HG03342 (cell line): ENCODE results near the gene SIN3A.
"Not testable (repeated sequence)": the region's sequence is repeated elsewhere in the genome, so short reads cannot be mapped to it uniquely, and the experiment has no call there.

Experiments used
- ATAC-seq: cut with Tn5 transposase; IDR thresholded peaks from one replicate; pipeline ENCODE4 v1.9.1; 2021; ENCODE audit warnings: mild to moderate bottlenecking, moderate library complexity; ENCODE audit not compliant: unreplicated experiment

SIN3A gene

GRCh38 chr15:75451674-75452363, at the start of gene SIN3A:
Gene SIN3A (minus strand): TSS chr15:75451690. CDS start chr15:75430375, 21,315 bp downstream.
- peak; percentile 42 for ATAC-seq

GRCh38 chr15:75493732-75494131, 42.2 kb upstream of the SIN3A start:
- no peak for ATAC-seq

DNA sequence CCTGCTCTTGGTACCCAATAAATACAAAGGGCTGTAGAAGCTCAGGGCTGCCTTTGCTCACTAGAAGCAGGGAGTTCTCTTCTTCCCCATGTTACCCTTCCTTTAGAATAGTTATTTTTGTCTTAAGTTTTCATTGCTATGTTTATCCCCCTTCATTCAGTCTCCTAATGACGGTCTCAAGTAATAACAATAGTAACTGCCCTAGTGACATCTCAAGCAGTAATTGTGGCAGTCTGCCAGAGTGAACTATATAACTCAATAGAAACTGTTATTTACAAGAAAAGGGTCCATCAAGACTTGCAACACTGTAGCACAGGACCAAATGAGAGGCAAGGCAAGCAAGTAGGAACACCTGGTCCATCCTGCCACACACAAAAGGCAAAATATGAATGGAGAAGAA, 32.5 kb upstream of the SIN3A start:
- no peak for ATAC-seq

DNA sequence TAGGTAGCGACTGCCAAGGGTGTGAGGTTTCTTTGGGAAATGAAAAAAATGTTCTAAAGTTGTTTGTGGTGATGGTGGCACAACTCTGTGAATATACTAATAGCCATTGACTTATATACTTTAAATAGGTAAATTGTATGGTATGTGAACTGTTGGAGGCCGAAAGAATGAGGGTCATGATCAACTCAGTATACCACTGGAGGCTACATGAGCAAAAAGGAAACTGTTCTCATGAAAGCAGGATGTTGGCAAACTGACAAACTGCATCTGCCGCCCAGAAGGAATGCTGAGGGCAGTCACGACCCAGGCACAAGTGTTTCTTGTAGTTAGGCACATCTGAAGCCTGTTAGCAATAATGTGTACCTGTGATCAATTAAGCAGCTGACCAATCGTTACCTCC, 32.1 kb upstream of the SIN3A start:
- ATAC-seq: not testable (repeated sequence)

GRCh38 chr15:75483106-75483505, 31.6 kb upstream of the SIN3A start:
- ATAC-seq: no peak

DNA sequence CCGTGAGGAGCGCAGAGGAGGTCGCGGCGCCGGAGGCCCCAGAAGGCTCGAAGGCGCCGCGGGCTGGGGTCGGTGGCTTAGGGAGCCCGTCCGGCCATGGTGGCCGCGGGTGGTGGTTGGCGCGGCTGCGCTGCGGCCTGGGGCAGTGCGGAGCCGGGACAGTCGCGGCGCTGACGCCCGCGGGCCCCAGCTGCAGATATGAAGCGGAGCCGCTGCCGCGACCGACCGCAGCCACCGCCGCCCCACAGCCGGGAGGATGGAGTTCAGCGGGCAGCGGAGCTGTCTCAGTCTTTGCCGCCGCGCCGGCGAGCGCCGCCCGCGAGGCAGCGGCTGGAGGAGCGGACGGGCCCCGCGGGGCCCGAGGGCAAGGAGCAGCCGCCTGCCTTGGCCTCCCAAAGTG, 29.0 kb upstream of the SIN3A start:
- ATAC-seq: not testable (repeated sequence)

DNA sequence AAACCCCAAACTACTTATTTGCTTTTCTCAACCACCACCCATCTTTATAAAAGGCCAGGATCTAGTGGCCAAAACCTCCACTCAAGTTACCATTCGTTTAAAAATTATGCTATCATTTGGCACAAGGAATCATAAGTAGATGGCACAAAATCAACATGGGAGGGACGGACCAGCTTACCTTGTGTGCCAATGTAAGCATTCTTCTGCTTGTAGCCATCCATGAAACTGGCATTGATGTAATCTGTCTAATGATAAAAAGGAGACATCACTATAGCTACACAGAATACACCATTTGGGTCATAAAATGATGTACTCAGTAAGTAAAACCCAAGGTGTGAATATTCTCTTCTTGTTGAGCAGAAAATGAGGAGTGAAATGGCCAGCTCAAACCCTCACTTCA, 28.2 kb upstream of the SIN3A start:
- no peak for ATAC-seq

DNA sequence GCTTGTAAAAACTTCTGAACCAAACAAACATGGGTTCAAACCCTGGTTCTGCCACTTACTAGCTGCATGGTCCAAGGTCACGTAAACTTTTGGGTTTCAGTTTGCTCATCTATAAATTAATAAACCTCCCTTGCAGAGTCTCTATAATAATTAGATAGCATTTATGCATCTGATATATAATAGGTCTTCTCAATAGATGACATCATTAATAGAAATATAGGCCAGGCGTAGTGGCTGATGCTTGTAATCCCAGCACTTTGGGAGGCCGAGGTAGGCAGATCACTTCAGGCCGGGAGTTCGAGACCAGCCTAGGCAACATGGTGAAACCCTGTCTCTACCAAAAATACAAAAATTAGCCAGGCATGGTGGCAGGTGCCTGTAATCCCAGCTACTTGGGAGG, 25.6 kb upstream of the SIN3A start:
- not testable (repeated sequence) for ATAC-seq

DNA sequence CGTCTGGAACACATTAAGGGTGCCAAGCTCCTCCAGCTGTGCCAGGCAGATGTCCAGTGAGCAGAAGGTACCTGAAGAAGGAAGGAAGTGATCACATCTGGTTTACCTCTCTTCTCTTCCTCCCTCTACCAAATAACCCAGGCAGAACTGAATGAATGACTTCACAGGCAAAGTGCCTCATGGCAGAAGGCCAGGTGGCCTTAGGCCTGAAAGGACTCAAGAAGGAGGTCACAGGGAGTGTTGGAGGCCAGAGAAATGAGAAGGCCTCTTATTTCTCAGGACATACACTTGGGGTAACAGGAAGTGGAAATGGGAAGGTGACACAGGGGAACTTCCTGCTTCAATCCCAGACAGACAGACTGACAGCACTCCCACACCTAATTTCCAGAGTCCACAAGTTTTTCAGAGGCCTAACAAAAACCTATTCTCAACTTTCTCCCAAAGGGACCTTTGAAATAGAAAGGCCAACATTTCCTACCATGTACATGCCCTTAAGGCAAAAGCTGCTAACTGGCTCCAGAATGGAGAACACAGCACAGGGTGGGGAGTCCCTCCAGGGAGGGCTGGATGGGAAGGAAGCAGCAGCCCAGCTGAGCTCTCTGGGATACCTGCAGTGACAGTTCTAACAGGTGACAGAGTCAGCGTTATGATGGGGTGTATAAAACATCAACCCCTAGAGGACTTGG, 17.6 kb upstream of the SIN3A start:
- ATAC-seq: no peak

- no peak for ATAC-seq
Measured at GRCh38 chr15:75460646-75461045, 9.2 kb upstream of the SIN3A start.

- no peak for ATAC-seq
Measured at GRCh38 chr15:75459581-75459980, 8.1 kb upstream of the SIN3A start.

DNA sequence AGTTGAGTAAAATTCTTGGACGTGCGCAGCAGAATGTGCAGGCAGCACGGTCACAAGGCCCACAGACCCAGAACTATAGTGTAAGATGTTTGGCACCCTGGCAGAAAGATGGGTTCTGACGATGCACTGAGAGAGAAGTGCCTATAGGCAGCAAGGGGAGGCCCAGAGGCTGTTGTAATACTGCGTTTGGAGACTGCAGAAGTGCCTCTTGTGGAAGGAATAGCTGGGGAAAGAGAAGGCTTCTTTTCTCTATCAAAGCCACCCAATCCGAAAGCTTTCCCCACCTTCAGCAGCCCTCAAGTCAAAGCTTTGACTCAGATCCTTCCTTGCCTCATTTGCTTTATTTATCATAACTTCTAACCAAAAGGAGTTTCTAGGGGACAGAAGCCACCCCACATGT, 5.2 kb upstream of the SIN3A start:
- ATAC-seq: no peak

- ATAC-seq: no peak
Measured at GRCh38 chr15:75455982-75456531, 4.6 kb upstream of the SIN3A start.

- no peak for ATAC-seq
Measured at GRCh38 chr15:75455424-75455981, 4.0 kb upstream of the SIN3A start.

DNA sequence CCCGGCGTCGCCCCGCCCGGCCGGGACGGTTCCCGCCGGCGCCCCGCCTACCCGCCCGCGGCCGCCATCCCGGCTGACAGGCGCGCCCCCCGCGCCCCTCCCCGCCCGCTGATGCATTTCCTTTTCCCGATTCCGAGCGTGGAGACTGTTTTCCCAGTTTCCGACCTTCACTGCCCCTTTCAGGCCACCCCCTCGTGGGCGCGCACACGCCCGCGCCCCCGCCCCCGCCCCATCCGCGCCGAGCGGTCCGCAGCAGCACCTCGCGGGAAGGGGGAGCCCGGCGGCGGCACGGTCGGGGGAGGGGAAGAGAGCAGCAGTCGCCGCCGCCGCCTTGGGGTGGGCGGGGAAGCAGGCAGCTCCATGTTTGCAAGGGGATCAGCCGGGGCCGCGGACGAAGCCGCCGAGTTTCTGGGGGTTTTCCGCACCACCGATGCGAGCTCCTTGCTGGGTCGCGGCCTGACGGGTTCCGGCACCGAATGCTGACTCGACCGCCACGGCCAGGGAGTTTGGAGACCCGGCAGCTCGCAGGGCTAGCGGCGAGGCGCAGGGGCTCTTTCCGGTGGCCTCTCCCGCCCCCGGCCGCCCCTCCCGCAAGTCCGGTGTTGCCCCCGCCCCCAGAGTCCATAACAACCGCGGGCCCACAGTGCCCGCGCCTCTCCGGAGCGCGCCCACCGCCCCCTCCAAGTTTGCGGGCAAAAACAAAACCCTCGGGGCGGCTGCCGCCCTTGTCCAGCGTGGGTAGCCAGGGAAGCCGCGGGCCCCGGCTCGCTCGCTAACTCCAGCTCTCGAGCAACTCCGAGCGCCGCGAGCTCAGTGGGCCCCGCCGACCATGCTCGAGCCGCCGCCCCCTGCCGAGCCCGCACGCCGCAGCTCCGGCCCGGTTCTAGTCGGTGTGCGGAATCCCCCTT, 3.2 kb upstream of the SIN3A start:
- no peak for ATAC-seq

DNA sequence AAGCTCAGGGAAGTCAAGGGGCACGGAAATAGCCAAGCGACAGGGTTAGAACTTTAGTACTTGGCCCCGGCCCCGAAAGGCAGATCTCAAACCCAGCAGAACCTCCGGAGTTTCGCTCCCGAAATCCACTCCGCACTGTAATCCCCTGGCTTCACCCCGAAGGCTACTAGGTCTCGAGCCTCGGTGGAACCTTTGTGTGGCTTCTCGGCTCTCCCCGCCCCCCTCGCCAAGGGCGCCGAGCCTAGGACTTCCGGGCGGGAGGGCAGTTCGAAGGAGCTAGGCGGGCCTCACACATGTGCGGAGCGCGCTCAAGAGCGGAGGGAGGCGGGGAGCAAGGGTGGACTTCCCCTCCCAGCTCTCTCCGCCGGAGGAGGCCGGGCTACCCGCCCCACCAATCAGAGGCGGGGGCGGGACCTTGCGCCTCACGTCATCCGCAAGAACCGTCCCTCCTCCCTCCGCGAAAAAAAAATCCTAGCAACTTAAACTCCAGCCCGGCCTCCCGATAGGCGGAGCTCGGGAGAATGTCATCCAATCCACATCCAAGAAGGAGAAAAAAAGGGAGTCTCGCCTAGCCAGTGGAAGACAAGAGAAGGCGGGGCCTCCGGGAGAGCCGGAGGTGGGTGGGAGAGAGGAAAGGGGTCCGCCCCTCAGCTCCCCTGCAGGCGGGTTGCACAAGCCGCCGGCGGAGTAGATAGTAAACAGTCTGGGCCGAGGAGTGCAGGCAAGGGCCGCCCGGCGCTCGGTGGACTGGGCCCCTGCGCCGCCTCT, 2.4 kb upstream of the SIN3A start:
- peak; percentile 32 for ATAC-seq

GRCh38 chr15:75452865-75453702, 1.6 kb upstream of the SIN3A start:
- no peak for ATAC-seq

DNA sequence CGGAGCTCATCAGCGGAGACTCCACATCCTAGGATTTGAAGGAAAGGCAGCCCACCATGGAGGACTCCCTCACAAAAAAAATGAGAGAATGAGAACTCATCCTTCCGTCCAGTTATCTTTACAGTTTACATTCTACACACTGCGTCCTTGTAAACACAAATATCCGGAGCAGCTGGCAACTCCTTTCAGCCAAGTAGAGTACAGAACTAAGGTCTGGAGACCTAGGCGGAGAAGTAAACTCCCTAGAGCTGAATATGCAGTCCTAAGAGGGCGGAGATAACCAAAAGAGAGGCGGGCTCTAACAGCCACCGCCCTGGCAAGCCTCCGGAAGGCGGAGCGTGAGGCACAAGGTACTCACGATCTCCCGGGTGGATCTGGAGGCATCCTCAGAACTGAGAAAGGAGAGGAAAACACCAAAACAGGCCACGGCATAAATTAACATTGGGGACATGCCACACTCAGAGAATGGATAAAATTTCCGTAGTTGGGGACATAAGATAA, 924 bp upstream of the SIN3A start:
- ATAC-seq: no peak

- no peak for ATAC-seq
Measured at GRCh38 chr15:75451202-75451673, 252 bp downstream of the SIN3A start.
